IMR-90 (cell line): ENCODE data around the gene DPF3. TPM values are rescaled to one million over a fixed set of nuclear protein-coding genes. Genes with fewer than 3 reads are reported as not detected.

ENCODE experiments used
- ATAC-seq: fragments of 200-7000 bp; cut with Tn5 transposase; 2 replicates; pipeline ENCODE4 v1.9.1; 2020; ENCODE audit warnings: low read depth, mild to moderate bottlenecking, moderate library complexity
- BruUV-seq: library from RNA; stranded (reverse); fragments of 400-500 nt; replicated peaks from 2 replicates; lab custom pipeline; 2021; lab: Mats Ljungman, UMichigan
- CTCF ChIA-PET: fragments of 300-600 bp; formaldehyde crosslinking; extraction: SDS; loops from one replicate; lab custom pipeline; 2021; ENCODE audit warnings: antibody characterized with exemption; lab: Yijun Ruan, JAX
- POLR2A ChIA-PET: fragments of 300-600 bp; sonication (Branson Sonifier 250); formaldehyde crosslinking; loops from one replicate; lab custom pipeline; 2022; ENCODE audit warnings: antibody characterized with exemption; ENCODE audit not compliant: unreplicated experiment; lab: Charles Lee
- DNase-seq: peaks from one replicate; pipeline ENCODE4 v3.0.0; 2013
- H2AFZ ChIP-seq: replicated peaks from 2 replicates; pipeline ENCODE3; 2013; ENCODE audit warnings: low read length, mild to moderate bottlenecking; ENCODE audit not compliant: poor library complexity
- H2AK5ac ChIP-seq: 2 replicates; pipeline ENCODE4 v1.6.1; 2013; ENCODE audit warnings: low read depth, low read length, inconsistent platforms
- H2AK9ac ChIP-seq: replicated peaks from 2 replicates; pipeline ENCODE3; 2013; ENCODE audit warnings: mild to moderate bottlenecking, low read depth, low read length, moderate library complexity; ENCODE audit not compliant: poor library complexity
- H2BK120ac ChIP-seq: 2 replicates; pipeline ENCODE4 v1.6.1; 2013; ENCODE audit warnings: low read depth, low read length, inconsistent platforms
- H2BK15ac ChIP-seq: 3 replicates; pipeline ENCODE4 v1.6.1; 2013; ENCODE audit warnings: low read depth, low read length, inconsistent platforms
- H2BK20ac ChIP-seq: 2 replicates; pipeline ENCODE4 v1.6.1; 2013; ENCODE audit warnings: low read depth, mild to moderate bottlenecking, inconsistent platforms, low read length, moderate library complexity
- H2BK5ac ChIP-seq: 2 replicates; pipeline ENCODE4 v1.6.1; 2013; ENCODE audit warnings: mild to moderate bottlenecking, low read depth, low read length, inconsistent platforms; ENCODE audit not compliant: poor library complexity, severe bottlenecking
- H3K14ac ChIP-seq: replicated peaks from 2 replicates; pipeline ENCODE4 v1.6.1; 2013; ENCODE audit warnings: low read depth, low read length, inconsistent platforms
- H3K18ac ChIP-seq: 2 replicates; pipeline ENCODE4 v1.6.1; 2013; ENCODE audit warnings: low read depth, low read length, control low read depth
- H3K23ac ChIP-seq: 2 replicates; pipeline ENCODE4 v1.6.1; 2013; ENCODE audit warnings: low read depth, low read length, inconsistent platforms
- H3K27ac ChIP-seq: 2 replicates; pipeline ENCODE4 v1.5.1; 2013; ENCODE audit warnings: mild to moderate bottlenecking, control low read depth, low read length; ENCODE audit not compliant: insufficient read depth
- H3K27me3 ChIP-seq: 2 replicates; pipeline ENCODE4 v1.6.1; 2013; ENCODE audit warnings: low read length; ENCODE audit not compliant: control insufficient read depth, insufficient read depth
- H3K36me3 ChIP-seq: 2 replicates; pipeline ENCODE4 v1.6.1; 2013; ENCODE audit warnings: low read length, mixed read lengths; ENCODE audit not compliant: control insufficient read depth, insufficient read depth
- H3K4ac ChIP-seq: 2 replicates; pipeline ENCODE4 v1.6.1; 2013; ENCODE audit warnings: low read depth, low read length, inconsistent platforms
- H3K4me1 ChIP-seq: 2 replicates; pipeline ENCODE4 v1.6.1; 2013; ENCODE audit warnings: low read length, mixed read lengths; ENCODE audit not compliant: control insufficient read depth, insufficient read depth
- H3K4me2 ChIP-seq: 2 replicates; pipeline ENCODE4 v1.6.1; 2013; ENCODE audit warnings: low read depth, mild to moderate bottlenecking, control low read depth, low read length, moderate library complexity
- H3K4me3 ChIP-seq: 2 replicates; pipeline ENCODE4 v1.5.1; 2013; ENCODE audit warnings: low read depth, mild to moderate bottlenecking, control low read depth, low read length, moderate library complexity; ENCODE audit not compliant: insufficient read depth
- H3K56ac ChIP-seq: 2 replicates; pipeline ENCODE4 v1.6.1; 2013; ENCODE audit warnings: low read length, inconsistent platforms; ENCODE audit not compliant: insufficient read depth; ENCODE audit errors: extremely low read depth
- H3K79me1 ChIP-seq, 2 experiments: 2 replicates each; pipeline ENCODE4 v1.6.1; 2013; ENCODE audit warnings: low read length in 2 of 2, inconsistent platforms in 1 of 2, low read depth in 1 of 2
- H3K9ac ChIP-seq: 2 replicates; pipeline ENCODE4 v1.6.1; 2013; ENCODE audit warnings: low read depth, low read length, control low read depth
- H3K9me1 ChIP-seq: 2 replicates; pipeline ENCODE4 v1.6.1; 2013; ENCODE audit warnings: low read length, inconsistent platforms; ENCODE audit not compliant: insufficient read depth
- H3K9me3 ChIP-seq: 2 replicates; pipeline ENCODE4 v1.6.1; 2013; ENCODE audit warnings: low read length; ENCODE audit not compliant: control insufficient read depth, insufficient read depth
- H4K20me1 ChIP-seq: 2 replicates; pipeline ENCODE4 v1.6.1; 2013; ENCODE audit warnings: low read length, inconsistent platforms; ENCODE audit not compliant: insufficient read depth
- H4K5ac ChIP-seq: 2 replicates; pipeline ENCODE4 v1.6.1; 2013; ENCODE audit warnings: mild to moderate bottlenecking, low read depth, low read length, control low read depth
- H4K8ac ChIP-seq, 2 experiments: 2 replicates each; pipeline ENCODE4 v1.6.1; 2013; ENCODE audit warnings: low read depth in 2 of 2, low read length in 2 of 2, control low read depth in 1 of 2, inconsistent platforms in 1 of 2
- H4K91ac ChIP-seq: 2 replicates; pipeline ENCODE4 v1.6.1; 2013; ENCODE audit warnings: low read depth, low read length, inconsistent platforms; ENCODE audit not compliant: insufficient read depth
- BHLHE40 ChIP-seq: fragments of 150-350 bp; IDR thresholded peaks from 2 replicates; pipeline ENCODE4 v1.6.1; 2016; ENCODE audit warnings: mild to moderate bottlenecking, low read depth, low read length
- CEBPB ChIP-seq: IDR thresholded peaks from 2 replicates; pipeline ENCODE4 v1.6.1; 2012; ENCODE audit warnings: low read depth, low read length, improper control_type of control experiment
- CHD1 ChIP-seq: IDR thresholded peaks from 2 replicates; pipeline ENCODE4 v1.6.1; 2012; ENCODE audit warnings: low read depth, low read length, improper control_type of control experiment
- FOS ChIP-seq: fragments of 150-350 bp; IDR thresholded peaks from 2 replicates; pipeline ENCODE4 v1.6.1; 2016; ENCODE audit warnings: low read depth, low read length
- MAFK ChIP-seq: IDR thresholded peaks from 2 replicates; pipeline ENCODE4 v1.6.1; 2012; ENCODE audit warnings: low read depth, low read length, improper control_type of control experiment
- MAZ ChIP-seq: IDR thresholded peaks from 2 replicates; pipeline ENCODE4 v1.6.1; 2012; ENCODE audit warnings: low read depth, mild to moderate bottlenecking, low read length, improper control_type of control experiment, moderate library complexity, borderline replicate concordance
- MXI1 ChIP-seq: IDR thresholded peaks from 2 replicates; pipeline ENCODE4 v1.6.1; 2012; ENCODE audit warnings: low read depth, mild to moderate bottlenecking, low read length, moderate library complexity, borderline replicate concordance
- NFE2L2 ChIP-seq: fragments of 150-350 bp; IDR thresholded peaks from 2 replicates; pipeline ENCODE4 v1.6.1; 2016; ENCODE audit warnings: low read depth, mild to moderate bottlenecking, low read length
- POLR2A ChIP-seq: IDR thresholded peaks from 2 replicates; pipeline ENCODE4 v1.6.1; 2012; ENCODE audit warnings: mild to moderate bottlenecking, low read depth, low read length
- RAD21 ChIP-seq: IDR thresholded peaks from 2 replicates; pipeline ENCODE4 v1.6.1; 2012; ENCODE audit warnings: low read length, improper control_type of control experiment
- RCOR1 ChIP-seq: IDR thresholded peaks from 2 replicates; pipeline ENCODE4 v1.6.1; 2012; ENCODE audit warnings: mild to moderate bottlenecking, low read length, improper control_type of control experiment; ENCODE audit not compliant: insufficient replicate concordance
- RFX5 ChIP-seq: IDR thresholded peaks from 2 replicates; pipeline ENCODE4 v1.8.0; 2012; ENCODE audit warnings: low read depth, mild to moderate bottlenecking, low read length, moderate library complexity
- SMC3 ChIP-seq: fragments of 150-350 bp; IDR thresholded peaks from 2 replicates; pipeline ENCODE4 v1.6.1; 2016; ENCODE audit warnings: low read depth, mild to moderate bottlenecking, antibody characterized with exemption, low read length, moderate library complexity
- WGBS, 2 experiments: methylation state at CpG; one replicate each; pipeline versions ENCODE4 v1.1.5 to v1.1.7; 2013; ENCODE audit warnings: missing lambda C conversion rate in 2 of 2; ENCODE audit not compliant: insufficient read length in 1 of 2; ENCODE audit errors: extremely low coverage in 2 of 2; 5-methylcytosine and 5-hydroxymethylcytosine counted together
- dilution Hi-C: fragments of 300-500 bp; cut with HindIII; formaldehyde crosslinking; loops from one replicate; pipeline ENCODE4 v1.14.3; 2018; ENCODE audit warnings: low sequenced_read_pairs; ENCODE audit not compliant: unreplicated experiment
- in situ Hi-C: fragments of 300-500 bp; cut with MboI; formaldehyde crosslinking; loops from 3 replicates; pipeline ENCODE4 v1.14.3; 2019; ENCODE audit warnings: low sequenced_read_pairs, inconsistent platforms, mixed read lengths
- intact Hi-C: fragments of 100-400 bp; cut with micrococcal nuclease; formaldehyde crosslinking; loops from 2 replicates; pipeline ENCODE4 v1.10.0; 2022
- polyA plus RNA-seq, 3 experiments: library from polyadenylated mRNA; depleted of rRNA; stranded (reverse); fragments of >200 nt; gene quantifications; 2 replicates each; pipeline ENCODE4 v1.2.3, GENCODE V29; 2012; ENCODE audit warnings: low replicate concordance in 1 of 3
- total RNA-seq: library from RNA; depleted of rRNA; stranded (reverse); fragments of >200 nt; gene quantifications from 2 replicates; pipeline ENCODE4 v1.2.3, GENCODE V29; 2012
- TF ChIP-seq, protein P1 (sequence below): conservative IDR thresholded peaks from 2 replicates; pipeline ENCODE4 v1.5.1; 2012; ENCODE audit warnings: mild to moderate bottlenecking, low read depth, low read length, improper control_type of control experiment
- TF ChIP-seq, protein P2 (sequence below): fragments of 150-350 bp; IDR thresholded peaks from 2 replicates; pipeline ENCODE4 v1.6.1; 2016; ENCODE audit warnings: low read depth, mild to moderate bottlenecking, low read length, moderate library complexity, borderline replicate concordance
- TF ChIP-seq, protein P3 (sequence below): fragments of 150-350 bp; IDR thresholded peaks from 2 replicates; pipeline ENCODE4 v1.6.1; 2017; ENCODE audit warnings: mild to moderate bottlenecking, antibody characterized with exemption, low read length, low read depth

The DPF3 gene
- total and polyA plus RNA-seq, 2 of the 4 experiments (the other 2 are of a cell fraction), result 30.5 to 32.8 TPM

DNA sequence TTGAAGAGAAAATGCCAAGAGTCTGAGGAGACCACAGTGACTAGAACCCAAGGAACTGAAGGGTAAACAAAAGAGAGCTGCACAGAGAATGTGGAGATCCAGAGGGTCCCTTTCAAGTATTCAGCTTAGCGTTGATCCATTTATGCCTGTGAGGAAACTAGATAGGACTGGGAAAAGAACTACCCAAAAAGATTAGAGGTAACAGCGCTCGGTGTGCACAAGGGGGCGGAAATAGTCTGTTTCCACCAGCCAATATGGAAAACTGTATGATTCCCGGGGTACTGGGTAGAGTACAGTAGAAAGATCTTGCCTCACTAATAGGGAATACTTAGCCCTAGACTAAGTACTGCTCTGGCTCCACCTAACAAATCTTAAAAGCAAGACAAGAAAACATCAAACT, 135.5 kb downstream of the DPF3 start:
- no peak overlapping the region for H3K14ac ChIP-seq
- no peak overlapping the region for H3K56ac ChIP-seq
- no peak overlapping the region for H3K23ac ChIP-seq
- H4K91ac ChIP-seq, result no peak overlapping the region
- WGBS, 2 experiments, result no CpG with 5 or more reads among the region's 5 CpGs
- H3K4me1 ChIP-seq, result no peaks in the 10 kb centered on the region
- H3K36me3 ChIP-seq, result no peaks in the 10 kb centered on the region; the same call in 1 of the 2 replicates
- peaks cover 6% of the 10 kb centered on the region for H3K9me1 ChIP-seq
- intact Hi-C loops, result no loop called here
- ChIA-PET CTCF (no interaction called here), POLR2A (no interaction called here)
- H2BK5ac ChIP-seq, result no peak overlapping the region
- no peak overlapping the region for H3K4me3 ChIP-seq
- no peak overlapping the region for H2AK9ac ChIP-seq
- no TSS peak for BruUV-seq
- H3K9me3 ChIP-seq, result peaks cover 6% of the 10 kb centered on the region
- no peak overlapping the region for H3K9ac ChIP-seq
- H2BK120ac ChIP-seq, result no peak overlapping the region
- H2BK15ac ChIP-seq, result no peak overlapping the region
- no peak overlapping the region for H3K4ac ChIP-seq
- no peak overlapping the region for H4K8ac ChIP-seq
- ATAC-seq (no peak), DNase-seq (no peak)
- H3K18ac ChIP-seq, result no peak overlapping the region
- H3K27ac ChIP-seq, result no peak overlapping the region
- H3K79me1 ChIP-seq, result peaks cover 7 to 13% of the 10 kb centered on the region in 2 experiments
- H3K27me3 ChIP-seq, result no peaks in the 10 kb centered on the region
- H2AFZ ChIP-seq, result no peak overlapping the region
- no peak overlapping the region for H2BK20ac ChIP-seq
- H2AK5ac ChIP-seq, result no peak overlapping the region
- dilution Hi-C loops, result no loop called here
- no peaks in the 10 kb centered on the region for H4K20me1 ChIP-seq
- H4K5ac ChIP-seq, result no peak overlapping the region
- H3K4me2 ChIP-seq, result no peak overlapping the region
- no peak for TF ChIP-seq FOS
- TF ChIP-seq SMC3, result no peak
- TF ChIP-seq, protein P1, sequence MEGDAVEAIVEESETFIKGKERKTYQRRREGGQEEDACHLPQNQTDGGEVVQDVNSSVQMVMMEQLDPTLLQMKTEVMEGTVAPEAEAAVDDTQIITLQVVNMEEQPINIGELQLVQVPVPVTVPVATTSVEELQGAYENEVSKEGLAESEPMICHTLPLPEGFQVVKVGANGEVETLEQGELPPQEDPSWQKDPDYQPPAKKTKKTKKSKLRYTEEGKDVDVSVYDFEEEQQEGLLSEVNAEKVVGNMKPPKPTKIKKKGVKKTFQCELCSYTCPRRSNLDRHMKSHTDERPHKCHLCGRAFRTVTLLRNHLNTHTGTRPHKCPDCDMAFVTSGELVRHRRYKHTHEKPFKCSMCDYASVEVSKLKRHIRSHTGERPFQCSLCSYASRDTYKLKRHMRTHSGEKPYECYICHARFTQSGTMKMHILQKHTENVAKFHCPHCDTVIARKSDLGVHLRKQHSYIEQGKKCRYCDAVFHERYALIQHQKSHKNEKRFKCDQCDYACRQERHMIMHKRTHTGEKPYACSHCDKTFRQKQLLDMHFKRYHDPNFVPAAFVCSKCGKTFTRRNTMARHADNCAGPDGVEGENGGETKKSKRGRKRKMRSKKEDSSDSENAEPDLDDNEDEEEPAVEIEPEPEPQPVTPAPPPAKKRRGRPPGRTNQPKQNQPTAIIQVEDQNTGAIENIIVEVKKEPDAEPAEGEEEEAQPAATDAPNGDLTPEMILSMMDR, result no peak
- TF ChIP-seq BHLHE40, result no peak
- TF ChIP-seq RCOR1, result no peak
- TF ChIP-seq CEBPB, result no peak
- no peak for TF ChIP-seq MXI1
- TF ChIP-seq MAFK, result no peak
- no peak for TF ChIP-seq RAD21
- no peak for TF ChIP-seq RFX5
- no peak for TF ChIP-seq NFE2L2
- TF ChIP-seq, protein P2, sequence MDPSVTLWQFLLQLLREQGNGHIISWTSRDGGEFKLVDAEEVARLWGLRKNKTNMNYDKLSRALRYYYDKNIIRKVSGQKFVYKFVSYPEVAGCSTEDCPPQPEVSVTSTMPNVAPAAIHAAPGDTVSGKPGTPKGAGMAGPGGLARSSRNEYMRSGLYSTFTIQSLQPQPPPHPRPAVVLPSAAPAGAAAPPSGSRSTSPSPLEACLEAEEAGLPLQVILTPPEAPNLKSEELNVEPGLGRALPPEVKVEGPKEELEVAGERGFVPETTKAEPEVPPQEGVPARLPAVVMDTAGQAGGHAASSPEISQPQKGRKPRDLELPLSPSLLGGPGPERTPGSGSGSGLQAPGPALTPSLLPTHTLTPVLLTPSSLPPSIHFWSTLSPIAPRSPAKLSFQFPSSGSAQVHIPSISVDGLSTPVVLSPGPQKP, result no peak
- TF ChIP-seq, protein P3, sequence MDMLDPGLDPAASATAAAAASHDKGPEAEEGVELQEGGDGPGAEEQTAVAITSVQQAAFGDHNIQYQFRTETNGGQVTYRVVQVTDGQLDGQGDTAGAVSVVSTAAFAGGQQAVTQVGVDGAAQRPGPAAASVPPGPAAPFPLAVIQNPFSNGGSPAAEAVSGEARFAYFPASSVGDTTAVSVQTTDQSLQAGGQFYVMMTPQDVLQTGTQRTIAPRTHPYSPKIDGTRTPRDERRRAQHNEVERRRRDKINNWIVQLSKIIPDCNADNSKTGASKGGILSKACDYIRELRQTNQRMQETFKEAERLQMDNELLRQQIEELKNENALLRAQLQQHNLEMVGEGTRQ, result no peak
- TF ChIP-seq POLR2A, result no peak
- no peak for TF ChIP-seq MAZ
- no peak for TF ChIP-seq CHD1
- in situ Hi-C loops, result no loop called here
